ENCODE measurements around the gene GANAB. TPM values are rescaled to one million over a fixed set of nuclear protein-coding genes. Genes with fewer than 3 reads are reported as not detected.
A peak's percentile ranks its signal among the peaks of the same experiment; 100 is the strongest.
"Not testable (repeated sequence)": the region's sequence is repeated elsewhere in the genome, so short reads cannot be mapped to it uniquely, and the experiment has no call there.

Gene GANAB
- total and polyA plus RNA-seq, 2 experiments from 2014 or later = 224 to 312 TPM

- H3K27ac ChIP-seq = peak overlapping the region; percentile 98
- H3K9ac ChIP-seq = peak overlapping the region; percentile 81
- peak overlapping the region; percentile 90 for H3K4me3 ChIP-seq
Measured at GRCh38 chr11:62622476-62623089, 23.8 kb downstream of the GANAB start.

GRCh38 chr11:62621567-62622470, 24.6 kb downstream of the GANAB start, which contains the start of gene B3GAT3:
B3GAT3 (minus strand) TSS chr11:62621986; CDS start chr11:62621947, 39 bp downstream.
- peak within 1 kb of the TSS; percentile 84 for H2AFZ ChIP-seq
- H3K4me3 ChIP-seq = peak within 1 kb of the TSS; percentile 90
- peak; percentile 99 for DNase-seq
- H3K27me3 ChIP-seq (replicated peaks; ENCODE audit: insufficient read depth) = no peaks in the 10 kb centered on the region
- no peak for TF ChIP-seq EZH2phosphoT487 (IDR thresholded peaks at IDR 0.05; ENCODE audit: insufficient read depth, low read depth)
- no peak for TF ChIP-seq EZH2 (IDR thresholded peaks at IDR 0.05; ENCODE audit: insufficient read depth, poor library complexity, severe bottlenecking)
- H3K4me1 ChIP-seq (ENCODE audit: insufficient read depth) = peaks cover 18% of the 10 kb centered on the region
- H3K79me2 ChIP-seq (ENCODE audit: insufficient read depth) = peaks cover 29% of the 10 kb centered on the region
- H3K4me2 ChIP-seq (ENCODE audit: unreplicated experiment) = peak within 1 kb of the TSS; percentile 90
- peak within 1 kb of the TSS; percentile 98 for H3K27ac ChIP-seq
- no peaks in the 10 kb centered on the region for H3K9me3 ChIP-seq (ENCODE audit: low read depth)
- H3K9ac ChIP-seq = peak within 1 kb of the TSS; percentile 81
- in situ Hi-C loops (cut with MboI) = no loop called here
- H3K36me3 ChIP-seq (ENCODE audit: low read depth) = peaks cover 12% of the 10 kb centered on the region; the same call in 1 of the 2 replicates
- peaks cover 57% of the 10 kb centered on the region for H3F3A ChIP-seq (ENCODE audit: insufficient read depth)
- H4K20me1 ChIP-seq (ENCODE audit: insufficient read depth) = no peaks in the 10 kb centered on the region
- H3K9me2 ChIP-seq (ENCODE audit: insufficient read depth) = no peaks in the 10 kb centered on the region
- WGBS, 2 experiments (ENCODE audit: low coverage in 1 of 2, low lambda C conversion rate in 2 of 2, missing lambda C conversion rate in 2 of 2) = 2 to 3% methylated on average over 58 to 65 of the region's 77 CpGs

More at GRCh38 chr11:62622476-62623089, 23.8 kb downstream of the GANAB start:
- in situ Hi-C loops (cut with MboI) = no loop called here
- peak overlapping the region; percentile 57 for H2AFZ ChIP-seq
- peaks cover 62% of the 10 kb centered on the region for H3F3A ChIP-seq (ENCODE audit: insufficient read depth)
- H3K79me2 ChIP-seq (ENCODE audit: insufficient read depth) = peaks cover 29% of the 10 kb centered on the region
- TF ChIP-seq EZH2phosphoT487 (IDR thresholded peaks at IDR 0.05; ENCODE audit: insufficient read depth, low read depth) = no peak
- no peak for TF ChIP-seq EZH2 (IDR thresholded peaks at IDR 0.05; ENCODE audit: insufficient read depth, poor library complexity, severe bottlenecking)
- peak overlapping the region; percentile 40 for H3K4me2 ChIP-seq (ENCODE audit: unreplicated experiment)
- H3K9me2 ChIP-seq (ENCODE audit: insufficient read depth) = no peaks in the 10 kb centered on the region
- H3K9me3 ChIP-seq (ENCODE audit: low read depth) = no peaks in the 10 kb centered on the region
- WGBS, 2 experiments (ENCODE audit: low coverage in 1 of 2, low lambda C conversion rate in 2 of 2, missing lambda C conversion rate in 2 of 2) = 77 to 80% methylated on average over 7 of the region's 7 CpGs
- no peaks in the 10 kb centered on the region for H4K20me1 ChIP-seq (ENCODE audit: insufficient read depth)
- H3K27me3 ChIP-seq (replicated peaks; ENCODE audit: insufficient read depth) = no peaks in the 10 kb centered on the region
- peaks cover 18% of the 10 kb centered on the region; the same call in 1 of the 2 replicates for H3K36me3 ChIP-seq (ENCODE audit: low read depth)
- no peak for DNase-seq
- H3K4me1 ChIP-seq (ENCODE audit: insufficient read depth) = peaks cover 18% of the 10 kb centered on the region

- Histone ChIP-seq H3K79me2 (ENCODE audit: insufficient read depth) (peaks cover 29% of the 10 kb centered on the region), H3K4me1 (ENCODE audit: insufficient read depth) (peaks cover 18% of the 10 kb centered on the region), H3K4me3 (peak overlapping the region; percentile 90), H3K27me3 (replicated peaks; ENCODE audit: insufficient read depth) (no peaks in the 10 kb centered on the region), H4K20me1 (ENCODE audit: insufficient read depth) (no peaks in the 10 kb centered on the region), H3K9ac (peak overlapping the region; percentile 81), H3F3A (ENCODE audit: insufficient read depth) (peaks cover 50% of the 10 kb centered on the region), H3K4me2 (ENCODE audit: unreplicated experiment) (peak overlapping the region; percentile 90), H2AFZ (peak overlapping the region; percentile 84), H3K27ac (peak overlapping the region; percentile 98), H3K9me2 (ENCODE audit: insufficient read depth) (no peaks in the 10 kb centered on the region), H3K36me3 (ENCODE audit: low read depth) (peaks cover 6% of the 10 kb centered on the region; the same call in 1 of the 2 replicates), H3K9me3 (ENCODE audit: low read depth) (no peaks in the 10 kb centered on the region)
- WGBS, 2 experiments (ENCODE audit: low coverage in 1 of 2, low lambda C conversion rate in 2 of 2, missing lambda C conversion rate in 2 of 2) = 28% methylated on average over 8 of the region's 8 CpGs
- in situ Hi-C loops (cut with MboI) = no loop called here
- DNase-seq = no peak
- TF ChIP-seq EZH2phosphoT487 (IDR thresholded peaks at IDR 0.05; ENCODE audit: insufficient read depth, low read depth) (no peak), EZH2 (IDR thresholded peaks at IDR 0.05; ENCODE audit: insufficient read depth, poor library complexity, severe bottlenecking) (no peak)
Measured at GRCh38 chr11:62621027-62621566, 25.3 kb downstream of the GANAB start.

GRCh38 chr11:62616957-62617356, 29.5 kb downstream of the GANAB start:
- H4K20me1 ChIP-seq (ENCODE audit: insufficient read depth); H3K36me3 ChIP-seq (ENCODE audit: low read depth); H3K9me2 ChIP-seq (ENCODE audit: insufficient read depth); H2AFZ ChIP-seq; H3K27me3 ChIP-seq (replicated peaks; ENCODE audit: insufficient read depth); H3K9me3 ChIP-seq (ENCODE audit: low read depth); H3K4me3 ChIP-seq; H3K4me2 ChIP-seq (ENCODE audit: unreplicated experiment); H3K9ac ChIP-seq; H3K27ac ChIP-seq; in situ Hi-C loops (cut with MboI); DNase-seq: not testable (repeated sequence)
- WGBS, 2 experiments (ENCODE audit: low coverage in 1 of 2, low lambda C conversion rate in 2 of 2, missing lambda C conversion rate in 2 of 2) = 91 to 93% methylated on average over 13 to 14 of the region's 14 CpGs
- peaks cover 14% of the 10 kb centered on the region; the same call in 1 of the 2 replicates for H3K4me1 ChIP-seq (ENCODE audit: insufficient read depth)
- peaks cover 20% of the 10 kb centered on the region for H3F3A ChIP-seq (ENCODE audit: insufficient read depth)
- H3K79me2 ChIP-seq (ENCODE audit: insufficient read depth) = peaks cover 29% of the 10 kb centered on the region
